K562 (cell line): ENCODE measurements around the gene CAPN5. TPM values are rescaled to one million over a fixed set of nuclear protein-coding genes. Genes with fewer than 3 reads are reported as not detected.

Experiments used
- ATAC-seq: fragments of 200-7000 bp; cut with Tn5 transposase; 3 replicates; pipeline ENCODE4 v1.9.1; 2020; ENCODE audit warnings: moderate library complexity
- BruUV-seq: library from RNA; stranded (reverse); fragments of 400-500 nt; replicated peaks from 2 replicates; lab custom pipeline; 2021; lab: Mats Ljungman, UMichigan
- CTCF ChIA-PET: fragments of 300-600 bp; formaldehyde crosslinking; extraction: SDS; loops from one replicate; lab custom pipeline; 2021; ENCODE audit warnings: low intra/inter-chr PET ratio; lab: Yijun Ruan, JAX
- POLR2A ChIA-PET: fragments of 300-600, 350-650 bp; sonication (Branson Sonifier 250); formaldehyde crosslinking; extraction: SDS; loops from one replicate; lab custom pipeline; 2021; ENCODE audit warnings: antibody characterized with exemption, inconsistent platforms; lab: Yijun Ruan, JAX
- DNase-seq, 4 experiments: peaks; one replicate each; pipeline versions ENCODE4 v3.0.0 to v3.0.0-alpha.2; 2011 to 2018; ENCODE audit warnings: low spot score in 3 of 4, mixed read lengths in 3 of 4; ENCODE audit errors: extremely low read depth in 1 of 4
- FAIRE-seq: peaks from 2 replicates; lab custom pipeline; 2011; peaks lifted over from hg19 to GRCh38; lab: Jason Lieb, UNC
- H2AFZ ChIP-seq: 2 replicates; pipeline ENCODE4 v1.6.0; 2011; ENCODE audit warnings: low read depth, low read length, control low read depth, inconsistent platforms
- H3K27ac ChIP-seq: fragments of 200-600 bp; 3 replicates; pipeline ENCODE4 v1.8.0; 2011; ENCODE audit warnings: low read depth, mild to moderate bottlenecking, control low read depth, inconsistent platforms, low read length, moderate library complexity, mixed read lengths; ENCODE audit errors: extremely low read depth
- H3K27me3 ChIP-seq, 2 experiments: fragments of 300-600 bp in 1 of 2; 2 replicates in 1 of 2; 3 replicates in 1 of 2; pipeline versions ENCODE4 v1.6.0 to v1.8.0; 2011; ENCODE audit warnings: inconsistent platforms in 2 of 2, low read length in 2 of 2, mild to moderate bottlenecking in 1 of 2, mixed read lengths in 1 of 2, moderate library complexity in 1 of 2; ENCODE audit not compliant: control insufficient read depth in 2 of 2, insufficient read depth in 2 of 2
- H3K36me3 ChIP-seq: fragments of 300-600 bp; 3 replicates; pipeline ENCODE4 v1.8.0; 2011; ENCODE audit warnings: mild to moderate bottlenecking, low read length, inconsistent platforms; ENCODE audit not compliant: control insufficient read depth, insufficient read depth
- H3K4me1 ChIP-seq, 2 experiments: fragments of 200-600 bp in 1 of 2; replicated peaks in 1 of 2; 2 replicates in 1 of 2; 3 replicates in 1 of 2; pipeline versions ENCODE4 v1.5.1 to v1.8.0; 2011; ENCODE audit warnings: inconsistent platforms in 2 of 2, low read length in 2 of 2, mild to moderate bottlenecking in 1 of 2, mixed read lengths in 1 of 2, moderate library complexity in 1 of 2; ENCODE audit not compliant: control insufficient read depth in 2 of 2, insufficient read depth in 2 of 2
- H3K4me2 ChIP-seq: 2 replicates; pipeline ENCODE4 v1.6.1; 2011; ENCODE audit warnings: low read length, control low read depth, inconsistent platforms, mixed read lengths; ENCODE audit not compliant: insufficient read depth
- H3K4me3 ChIP-seq: fragments of 200-600 bp; sonication (generic), shearing (Covaris generic); 2 replicates; pipeline ENCODE4 v1.5.1; 2016; ENCODE audit warnings: control low read depth, inconsistent platforms
- H3K79me2 ChIP-seq: fragments of 200-600 bp; 3 replicates; pipeline ENCODE4 v1.8.0; 2011; ENCODE audit warnings: low read length, inconsistent platforms; ENCODE audit not compliant: control insufficient read depth, insufficient read depth
- H3K9ac ChIP-seq, 2 experiments: 2 replicates each; pipeline versions ENCODE4 v1.6.0 to v1.6.1; 2011; ENCODE audit warnings: low read depth in 2 of 2, low read length in 2 of 2, control low read depth in 1 of 2, inconsistent platforms in 1 of 2, mild to moderate bottlenecking in 1 of 2, mixed read lengths in 1 of 2; ENCODE audit not compliant: insufficient read depth in 1 of 2
- H3K9me1 ChIP-seq: one replicate; pipeline ENCODE4 v1.6.0; 2011; ENCODE audit warnings: inconsistent platforms, mild to moderate bottlenecking, low read length, moderate library complexity; ENCODE audit not compliant: control insufficient read depth, insufficient read depth
- H3K9me3 ChIP-seq: replicated peaks from 2 replicates; pipeline ENCODE4 v1.5.1; 2011; ENCODE audit warnings: low read depth, low read length, inconsistent platforms; ENCODE audit not compliant: control insufficient read depth, insufficient read depth
- H4K20me1 ChIP-seq: replicated peaks from 2 replicates; pipeline ENCODE4 v1.6.1; 2011; ENCODE audit warnings: low read length, inconsistent platforms, mixed read lengths; ENCODE audit not compliant: control insufficient read depth, insufficient read depth
- CREB1 ChIP-seq, 2 experiments: sonication (generic) in 1 of 2; formaldehyde crosslinking in 1 of 2; IDR thresholded peaks; 2 replicates each; pipeline versions ENCODE4 v1.6.1 to v1.8.0; 2012 to 2022; ENCODE audit warnings: inconsistent platforms in 1 of 2, mild to moderate bottlenecking in 1 of 2, missing genetic modification reagents in 1 of 2, moderate library complexity in 1 of 2
- CUX1 ChIP-seq: fragments of 200-800 bp; sonication (Bioruptor generic); IDR thresholded peaks from 2 replicates; pipeline ENCODE4 v1.6.1; 2016; ENCODE audit warnings: missing genetic modification characterization, missing compliant biosample characterization
- HES1 ChIP-seq: fragments of 450-650 bp; IDR thresholded peaks from 2 replicates; pipeline ENCODE4 v1.6.1; 2016; ENCODE audit warnings: low read depth, mild to moderate bottlenecking, moderate library complexity
- MEF2D ChIP-seq: conservative IDR thresholded peaks from 2 replicates; pipeline ENCODE4 v1.6.1; 2016; ENCODE audit warnings: low read depth, missing genetic modification characterization, missing compliant biosample characterization
- PCBP2 ChIP-seq: fragments of 200-400 bp; formaldehyde crosslinking; IDR thresholded peaks from 2 replicates; pipeline ENCODE4 v1.6.1; 2018; ENCODE audit warnings: low read length, low read depth, mild to moderate bottlenecking, moderate library complexity; ENCODE audit not compliant: poor library complexity, severe bottlenecking
- SMARCC2 ChIP-seq: fragments of 450-650 bp; IDR thresholded peaks from 2 replicates; pipeline ENCODE4 v1.6.1; 2017; ENCODE audit warnings: antibody characterized with exemption, moderate library complexity, mild to moderate bottlenecking, low read depth
- SPI1 ChIP-seq: IDR thresholded peaks from 2 replicates; pipeline ENCODE4 v1.6.1; 2011; ENCODE audit warnings: low read depth, low read length, control low read depth, borderline replicate concordance
- ZBTB5 ChIP-seq: fragments of 450-650 bp; IDR thresholded peaks from 2 replicates; pipeline ENCODE4 v1.6.1; 2017; ENCODE audit warnings: antibody characterized with exemption
- ZNF740 ChIP-seq, 3 experiments: fragments of 200-800 bp in 1 of 3; sonication (Bioruptor generic) in 1 of 3; sonication (generic) in 1 of 3; formaldehyde crosslinking in 1 of 3; IDR thresholded peaks; 2 replicates each; pipeline versions ENCODE4 v1.6.1 to v1.8.0; 2016 to 2022; ENCODE audit warnings: mild to moderate bottlenecking in 2 of 3, missing compliant biosample characterization in 2 of 3, missing genetic modification characterization in 2 of 3, missing genetic modification reagents in 1 of 3
- WGBS: fragments of 100-300 bp; shearing (Covaris generic); methylation state at CpG from one replicate; pipeline ENCODE4 v1.1.6; 2016; ENCODE audit warnings: low coverage, mixed read lengths; ENCODE audit not compliant: insufficient coverage; ENCODE audit errors: missing lambda C conversion rate; 5-methylcytosine and 5-hydroxymethylcytosine counted together
- in situ Hi-C: fragments of 300-500 bp; cut with MboI; formaldehyde crosslinking; loops from 4 replicates; pipeline ENCODE4 v1.15.0; 2018; ENCODE audit warnings: inconsistent platforms, mixed read lengths
- intact Hi-C: fragments of 100-400 bp; cut with micrococcal nuclease; formaldehyde crosslinking; loops from 2 replicates; pipeline ENCODE4 v1.14.2; 2022
- polyA plus RNA-seq, 8 experiments: library from polyadenylated mRNA; depleted of rRNA in 4 of 8; stranded (reverse) in 5 of 8; unstranded in 3 of 8; fragments of >200 nt; fragmentation: Nextera tagmentation in 2 of 8; fragmentation: Illumina TruSeq in 1 of 8; extraction: Ambion mirVana in 2 of 8; extraction: Trizol in 1 of 8; gene quantifications; 2 replicates each; pipeline versions ENCODE4 v1.2.1 to v1.2.3, GENCODE V29; 2011 to 2014; ENCODE audit warnings: inconsistent platforms in 1 of 8, missing spikeins in 1 of 8
- total RNA-seq, 7 experiments: library from RNA; depleted of rRNA in 6 of 7; stranded (reverse); fragments of >200 nt in 6 of 7; fragmentation: Illumina TruSeq in 2 of 7; extraction: Trizol in 2 of 7; gene quantifications; 2 replicates each; pipeline versions ENCODE4 v1.2.1 to v1.2.3, GENCODE V29; 2011 to 2021; ENCODE audit warnings: low replicate concordance in 1 of 7

The CAPN5 gene
- total and polyA plus RNA-seq, 9 of the 15 experiments (the other 6 are each of a cell fraction or from before 2014, with no cell fraction given): 0.04 to 0.44 (median 0.14) TPM; not detected in 2

GRCh38 chr11:77142091-77142975 lies 75.6 kb downstream of the CAPN5 start:
- Histone ChIP-seq H3K9ac (no peak overlapping the region), H3K9me1 (no peaks in the 10 kb centered on the region), H3K79me2 (no peaks in the 10 kb centered on the region), H4K20me1 (0 out of 2 replicates have a peak, but pooled peaks cover 4% of the 10 kb centered on the region), H3K36me3 (no peaks in the 10 kb centered on the region), H3K4me2 (no peak overlapping the region), H3K9me3 (no peaks in the 10 kb centered on the region), H3K27me3 (peaks cover 12 to 56% of the 10 kb centered on the region in 2 experiments; a peak in 4 of 5 replicates), H2AFZ (no peak overlapping the region), H3K4me1 (peaks cover 0 to 6% of the 10 kb centered on the region in 2 experiments; a peak in 2 of 5 replicates)
- DNase-seq: no peak
- ATAC-seq: no peak
- WGBS: 10% methylated on average over 11 of the region's 11 CpGs
- POLR2A ChIA-PET: interaction anchor here (0.6 to 1.0 kb wide), 2 partner anchors 11 to 28 kb away, joined by 3 to 5 read pairs; no protein-coding TSS in a partner anchor
- intact Hi-C loops (no loop called here), in situ Hi-C loops (no loop called here)
- TF ChIP-seq MEF2D: no peak
- TF ChIP-seq SPI1: peak; percentile 66; the same call in 1 of the 2 replicates
- no peak for TF ChIP-seq ZNF740 (CRISPR knock-in tag; IDR thresholded peaks at IDR 0.05)
- TF ChIP-seq ZNF740 (tag; IDR thresholded peaks at IDR 0.05): no peak
- TF ChIP-seq HES1: no peak
- TF ChIP-seq ZBTB5: no peak
- TF ChIP-seq CREB1 (IDR thresholded peaks at IDR 0.05): no peak
- no peak for TF ChIP-seq CREB1 (CRISPR knock-in tag; IDR thresholded peaks at IDR 0.05)
- no peak for TF ChIP-seq CUX1 (CRISPR knock-in tag)
- no peak for TF ChIP-seq SMARCC2
- TF ChIP-seq PCBP2: no peak
- TF ChIP-seq, all 486 proteins: peak for 1
- no TSS peak for BruUV-seq
- CTCF ChIA-PET: no interaction called here
- Histone ChIP-seq H3K4me3 (no peak overlapping the region), H3K27ac (no peak overlapping the region)
- no peak for FAIRE-seq
